ENCODE data around the gene PPEF1. TPM values are rescaled to one million over a fixed set of nuclear protein-coding genes. Genes with fewer than 3 reads are reported as not detected.

Gene PPEF1
- total and polyA plus RNA-seq, 2 donors (not counting 1 experiment from before 2014, with no cell fraction given): under 0.01 TPM; not detected in 1

DNA sequence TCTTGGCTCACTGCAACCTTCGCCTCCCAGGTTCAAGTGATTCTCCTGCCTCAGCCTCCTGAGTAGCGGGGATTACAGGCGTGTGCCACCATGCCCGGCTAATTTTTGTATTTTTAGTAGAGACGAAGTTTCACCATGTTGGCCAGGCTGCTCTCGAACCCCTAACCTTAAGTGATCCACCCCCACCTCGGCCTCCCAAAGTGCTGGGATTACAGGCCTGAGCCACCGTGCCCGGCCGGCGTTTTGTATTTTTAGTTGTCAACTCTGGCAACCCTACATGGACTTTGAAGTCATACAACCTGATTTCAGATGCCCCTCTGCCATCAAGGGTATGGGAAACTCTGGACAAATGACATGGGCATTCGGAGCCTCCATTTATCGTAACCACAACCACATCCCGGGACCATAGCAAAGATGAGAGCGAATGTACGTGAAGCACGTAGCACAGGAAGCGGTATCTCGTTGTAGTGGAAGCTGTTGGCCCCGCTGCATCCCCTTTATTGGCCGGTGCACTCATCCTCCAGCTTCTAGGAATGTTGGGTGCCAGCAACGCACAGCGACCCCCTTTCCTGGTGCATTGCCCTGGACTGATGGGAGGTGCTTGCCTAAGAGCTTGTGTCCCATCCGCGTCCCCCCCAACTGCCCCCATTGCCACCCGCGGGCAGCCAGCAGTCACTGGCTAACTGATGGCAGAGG lies 167.3 kb downstream of the PPEF1 start:
- Histone ChIP-seq H4K20me1 (ENCODE audit: control insufficient read depth, extremely low read depth, insufficient read depth, low read length) (no peaks in the 10 kb centered on the region), H2AFZ (ENCODE audit: low read length) (no peak overlapping the region), H3K4me2 (ENCODE audit: extremely low read depth, insufficient read depth, low read length) (no peak overlapping the region), H3K79me2 (ENCODE audit: control insufficient read depth, insufficient read depth, low read length) (no peaks in the 10 kb centered on the region), H3K27me3 (ENCODE audit: control insufficient read depth, insufficient read depth, low read length) (no peaks in the 10 kb centered on the region), H3K4me3 (replicated peaks in 1 of 4; ENCODE audit: control extremely low read depth in 1 of 4, insufficient read depth in 1 of 4, low read depth in 3 of 4, low read length in 4 of 4) (no peak overlapping the region), H3K4me1 (ENCODE audit: control insufficient read depth, extremely low read depth, insufficient read depth, low read length) (no peaks in the 10 kb centered on the region), H3K9ac (ENCODE audit: insufficient read depth, low read length) (no peak overlapping the region), H3K36me3 (ENCODE audit: control insufficient read depth, insufficient read depth, low read length) (no peaks in the 10 kb centered on the region), H3K27ac (ENCODE audit: insufficient read depth, low read length) (no peak overlapping the region), H3K9me3 (ENCODE audit: control insufficient read depth, insufficient read depth, low read depth, low read length) (no peaks in the 10 kb centered on the region)
- TF ChIP-seq EZH2 (IDR thresholded peaks at IDR 0.05; ENCODE audit: low read length, missing control alignments): no peak
- TF ChIP-seq, protein P1, sequence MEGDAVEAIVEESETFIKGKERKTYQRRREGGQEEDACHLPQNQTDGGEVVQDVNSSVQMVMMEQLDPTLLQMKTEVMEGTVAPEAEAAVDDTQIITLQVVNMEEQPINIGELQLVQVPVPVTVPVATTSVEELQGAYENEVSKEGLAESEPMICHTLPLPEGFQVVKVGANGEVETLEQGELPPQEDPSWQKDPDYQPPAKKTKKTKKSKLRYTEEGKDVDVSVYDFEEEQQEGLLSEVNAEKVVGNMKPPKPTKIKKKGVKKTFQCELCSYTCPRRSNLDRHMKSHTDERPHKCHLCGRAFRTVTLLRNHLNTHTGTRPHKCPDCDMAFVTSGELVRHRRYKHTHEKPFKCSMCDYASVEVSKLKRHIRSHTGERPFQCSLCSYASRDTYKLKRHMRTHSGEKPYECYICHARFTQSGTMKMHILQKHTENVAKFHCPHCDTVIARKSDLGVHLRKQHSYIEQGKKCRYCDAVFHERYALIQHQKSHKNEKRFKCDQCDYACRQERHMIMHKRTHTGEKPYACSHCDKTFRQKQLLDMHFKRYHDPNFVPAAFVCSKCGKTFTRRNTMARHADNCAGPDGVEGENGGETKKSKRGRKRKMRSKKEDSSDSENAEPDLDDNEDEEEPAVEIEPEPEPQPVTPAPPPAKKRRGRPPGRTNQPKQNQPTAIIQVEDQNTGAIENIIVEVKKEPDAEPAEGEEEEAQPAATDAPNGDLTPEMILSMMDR (conservative IDR thresholded peaks at IDR 0.05 in 1 of 2, IDR thresholded peaks at IDR 0.05 in 1 of 2; ENCODE audit: low read depth in 1 of 2, low read length in 2 of 2): no peak
- no peak for DNase-seq (ENCODE audit: low read depth in 2 of 2)

DNA sequence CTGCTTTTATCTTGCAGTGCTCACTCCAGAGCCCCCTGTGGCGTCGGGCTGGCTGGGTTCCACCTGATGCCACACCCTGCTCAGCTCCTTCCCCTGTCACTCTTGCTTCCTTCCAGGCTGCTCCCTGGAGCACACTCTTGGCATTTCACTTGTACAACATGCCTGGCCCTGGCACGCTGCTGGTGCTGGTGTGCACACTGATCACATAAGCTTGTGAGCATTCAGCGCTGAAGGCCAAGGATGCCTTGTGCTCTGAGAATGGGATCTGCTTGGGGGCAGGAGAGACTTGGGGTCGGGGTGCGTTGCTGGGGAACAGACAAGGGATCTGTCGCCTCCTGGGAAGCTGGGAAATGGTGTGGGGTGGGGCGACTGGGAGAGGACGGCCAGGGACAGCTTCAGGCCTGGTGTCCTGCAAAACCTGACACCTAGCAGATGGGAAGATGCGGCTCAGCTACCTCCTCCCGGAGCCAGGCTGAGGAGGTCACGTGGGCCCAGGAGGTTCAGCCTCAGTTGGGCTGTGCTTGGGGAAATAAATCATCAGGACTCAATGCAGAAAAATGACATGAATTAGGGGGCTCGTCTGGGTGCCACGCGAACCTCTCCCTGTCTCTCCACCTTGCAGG lies 167.9 kb downstream of the PPEF1 start:
- no peak for DNase-seq (ENCODE audit: low read depth in 2 of 2)
- Histone ChIP-seq H4K20me1 (ENCODE audit: control insufficient read depth, extremely low read depth, insufficient read depth, low read length) (no peaks in the 10 kb centered on the region), H3K4me1 (ENCODE audit: control insufficient read depth, extremely low read depth, insufficient read depth, low read length) (no peaks in the 10 kb centered on the region), H2AFZ (ENCODE audit: low read length) (no peak overlapping the region), H3K79me2 (ENCODE audit: control insufficient read depth, insufficient read depth, low read length) (no peaks in the 10 kb centered on the region), H3K27me3 (ENCODE audit: control insufficient read depth, insufficient read depth, low read length) (no peaks in the 10 kb centered on the region), H3K27ac (ENCODE audit: insufficient read depth, low read length) (no peak overlapping the region), H3K36me3 (ENCODE audit: control insufficient read depth, insufficient read depth, low read length) (no peaks in the 10 kb centered on the region), H3K4me2 (ENCODE audit: extremely low read depth, insufficient read depth, low read length) (no peak overlapping the region), H3K4me3 (replicated peaks in 1 of 4; ENCODE audit: control extremely low read depth in 1 of 4, insufficient read depth in 1 of 4, low read depth in 3 of 4, low read length in 4 of 4) (no peak overlapping the region), H3K9ac (ENCODE audit: insufficient read depth, low read length) (no peak overlapping the region), H3K9me3 (ENCODE audit: control insufficient read depth, insufficient read depth, low read depth, low read length) (no peaks in the 10 kb centered on the region)
- no peak for TF ChIP-seq EZH2 (IDR thresholded peaks at IDR 0.05; ENCODE audit: low read length, missing control alignments)
- TF ChIP-seq, protein P1 (conservative IDR thresholded peaks at IDR 0.05 in 1 of 2, IDR thresholded peaks at IDR 0.05 in 1 of 2; ENCODE audit: low read depth in 1 of 2, low read length in 2 of 2): no peak

DNA sequence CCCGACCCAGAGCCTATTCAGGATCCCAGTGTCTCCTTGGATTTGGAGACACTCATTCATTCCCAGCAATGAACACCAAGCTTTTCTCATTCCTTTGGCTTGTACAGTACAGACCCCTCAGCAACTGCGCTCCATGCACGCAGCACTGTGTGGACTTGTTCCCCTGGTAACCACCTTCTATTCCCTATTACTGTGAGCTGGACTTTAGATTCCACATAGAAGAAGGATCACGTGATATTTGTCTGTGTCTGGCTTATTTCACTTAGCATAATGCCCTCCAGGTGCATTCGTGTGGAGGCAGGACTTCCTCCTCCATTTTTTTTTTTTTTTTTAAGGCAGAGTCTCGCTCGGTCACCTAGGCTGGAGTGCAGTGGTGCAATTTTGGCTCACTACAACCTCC lies 170.0 kb downstream of the PPEF1 start:
- Histone ChIP-seq H3K27me3 (ENCODE audit: control insufficient read depth, insufficient read depth, low read length) (no peaks in the 10 kb centered on the region), H3K9me3 (ENCODE audit: control insufficient read depth, insufficient read depth, low read depth, low read length) (no peaks in the 10 kb centered on the region), H3K79me2 (ENCODE audit: control insufficient read depth, insufficient read depth, low read length) (no peaks in the 10 kb centered on the region), H4K20me1 (ENCODE audit: control insufficient read depth, extremely low read depth, insufficient read depth, low read length) (no peaks in the 10 kb centered on the region), H3K4me1 (ENCODE audit: control insufficient read depth, extremely low read depth, insufficient read depth, low read length) (no peaks in the 10 kb centered on the region), H3K4me3 (replicated peaks in 1 of 4; ENCODE audit: control extremely low read depth in 1 of 4, insufficient read depth in 1 of 4, low read depth in 3 of 4, low read length in 4 of 4) (no peak overlapping the region), H3K9ac (ENCODE audit: insufficient read depth, low read length) (no peak overlapping the region), H3K27ac (ENCODE audit: insufficient read depth, low read length) (no peak overlapping the region), H2AFZ (ENCODE audit: low read length) (no peak overlapping the region), H3K4me2 (ENCODE audit: extremely low read depth, insufficient read depth, low read length) (no peak overlapping the region), H3K36me3 (ENCODE audit: control insufficient read depth, insufficient read depth, low read length) (no peaks in the 10 kb centered on the region)
- DNase-seq (ENCODE audit: low read depth in 2 of 2): no peak
- TF ChIP-seq, protein P1 (conservative IDR thresholded peaks at IDR 0.05 in 1 of 2, IDR thresholded peaks at IDR 0.05 in 1 of 2; ENCODE audit: low read depth in 1 of 2, low read length in 2 of 2): no peak
- TF ChIP-seq EZH2 (IDR thresholded peaks at IDR 0.05; ENCODE audit: low read length, missing control alignments): no peak

Other genes starting within 250 kb of the PPEF1 start
- gene RS1, start 35.5 kb upstream of the PPEF1 start, total RNA-seq: not detected in 2 replicates
- not detected in 2 replicates for gene RS1, start 35.5 kb upstream of the PPEF1 start, polyA plus RNA-seq

Measured in fibroblast of lung (primary cell).